ENCODE results near the gene IGF1. TPM values are rescaled to one million over a fixed set of nuclear protein-coding genes. Genes with fewer than 3 reads are reported as not detected.

IGF1 gene
- total and polyA plus RNA-seq, 9 of the 15 experiments (the other 6 are each of a cell fraction or from before 2014, with no cell fraction given) = 3.7 to 13.9 (median 4.5) TPM

GRCh38 chr12:102504871-102505270, 24.5 kb upstream of the IGF1 start (continued):
- TF ChIP-seq ZNF740 (CRISPR knock-in tag; IDR thresholded peaks at IDR 0.05) = no peak
- no peak for TF ChIP-seq ZNF740 (tag; IDR thresholded peaks at IDR 0.05)
- no peak for TF ChIP-seq MYBL2 (IDR thresholded peaks at IDR 0.05; ENCODE audit: low read depth)
- no peak for TF ChIP-seq MYBL2 (CRISPR knock-in tag; IDR thresholded peaks at IDR 0.05; ENCODE audit: borderline replicate concordance)
- TF ChIP-seq ZNF133 (CRISPR knock-in tag; IDR thresholded peaks at IDR 0.05) = no peak
- TF ChIP-seq ZNF23 (CRISPR knock-in tag; IDR thresholded peaks at IDR 0.05) = no peak
- TF ChIP-seq HOXB6 (CRISPR knock-in tag; IDR thresholded peaks at IDR 0.05; ENCODE audit: borderline replicate concordance) = no peak
- TF ChIP-seq MEIS2 (IDR thresholded peaks at IDR 0.05; ENCODE audit: partially characterized antibody) = no peak
- TF ChIP-seq ZNF717 (CRISPR knock-in tag; IDR thresholded peaks at IDR 0.05) = no peak
- TF ChIP-seq TBP (optimal IDR thresholded peaks at IDR 0.05; ENCODE audit: low read depth, low read length) = no peak
- TF ChIP-seq ZBTB9 (CRISPR knock-in tag; IDR thresholded peaks at IDR 0.05) = no peak
- no peak for TF ChIP-seq CBFA2T3 (IDR thresholded peaks at IDR 0.05)

All from K562 (cell line).